Neural progenitor cell (in vitro differentiated cells): ENCODE measurements around the gene IFT52. TPM values are rescaled to one million over a fixed set of nuclear protein-coding genes. Genes with fewer than 3 reads are reported as not detected.

Source experiments
- DNase-seq: peaks from one replicate; pipeline ENCODE4 v3.0.0-alpha.2; 2016; ENCODE audit warnings: low spot score
- H2AFZ ChIP-seq: fragments of 200-600 bp; sonication (generic); replicated peaks from 2 replicates; pipeline ENCODE4 v1.6.1; 2016; ENCODE audit warnings: antibody characterized with exemption
- H3F3A ChIP-seq: fragments of 200-600 bp; sonication (generic); 2 replicates; pipeline ENCODE4 v1.6.1; 2016; ENCODE audit warnings: antibody characterized with exemption, low read depth
- H3K27ac ChIP-seq: fragments of 200-600 bp; sonication (generic); 2 replicates; pipeline ENCODE4 v1.5.1; 2016; ENCODE audit warnings: mild to moderate bottlenecking
- H3K27me3 ChIP-seq: fragments of 200-600 bp; sonication (generic); 2 replicates; pipeline ENCODE4 v1.6.1; 2016; ENCODE audit warnings: mild to moderate bottlenecking, moderate library complexity
- H3K36me3 ChIP-seq: fragments of 200-600 bp; sonication (generic); 2 replicates; pipeline ENCODE4 v1.5.1; 2016
- H3K4me1 ChIP-seq: fragments of 200-600 bp; sonication (generic); 2 replicates; pipeline ENCODE4 v1.6.1; 2016; ENCODE audit warnings: mixed run types
- H3K4me2 ChIP-seq: fragments of 200-600 bp; sonication (generic); 2 replicates; pipeline ENCODE4 v1.6.1; 2016
- H3K4me3 ChIP-seq: fragments of 200-600 bp; sonication (generic); 2 replicates; pipeline ENCODE4 v1.5.1; 2016
- H3K79me2 ChIP-seq: fragments of 200-600 bp; sonication (generic); 2 replicates; pipeline ENCODE4 v1.6.1; 2016; ENCODE audit warnings: low read depth
- H3K9ac ChIP-seq: fragments of 200-600 bp; sonication (generic); 2 replicates; pipeline ENCODE4 v1.6.1; 2016
- H3K9me3 ChIP-seq: fragments of 200-600 bp; sonication (generic); 2 replicates; pipeline ENCODE4 v1.5.1; 2016; ENCODE audit warnings: low read depth
- H4K20me1 ChIP-seq: fragments of 200-600 bp; sonication (generic); 2 replicates; pipeline ENCODE4 v1.6.1; 2016; ENCODE audit warnings: low read depth
- H3K27ac Mint-ChIP-seq: 3 replicates; pipeline ENCODE4 v1.8.0; 2021; ENCODE audit warnings: mixed read lengths
- H3K27me3 Mint-ChIP-seq: 2 replicates; pipeline ENCODE4 v1.8.0; 2022; ENCODE audit warnings: low read depth, mild to moderate bottlenecking, inconsistent platforms, moderate library complexity, mixed read lengths; ENCODE audit not compliant: insufficient read depth
- H3K36me3 Mint-ChIP-seq: 3 replicates; pipeline ENCODE4 v1.8.0; 2021; ENCODE audit warnings: mixed read lengths
- H3K4me1 Mint-ChIP-seq: 3 replicates; pipeline ENCODE4 v1.8.0; 2021; ENCODE audit warnings: mixed read lengths
- H3K4me3 Mint-ChIP-seq: 3 replicates; pipeline ENCODE4 v1.8.0; 2021; ENCODE audit warnings: mild to moderate bottlenecking, moderate library complexity, mixed read lengths
- H3K9me3 Mint-ChIP-seq: 3 replicates; pipeline ENCODE4 v1.8.0; 2020; ENCODE audit warnings: mixed read lengths
- CTCF ChIP-seq: fragments of 200-600 bp; sonication (generic); IDR thresholded peaks from 2 replicates; pipeline ENCODE4 v1.5.1; 2017; ENCODE audit warnings: antibody characterized with exemption, mild to moderate bottlenecking
- EZH2 ChIP-seq: fragments of 200-600 bp; sonication (generic); IDR thresholded peaks from 2 replicates; pipeline ENCODE4 v1.6.1; 2017; ENCODE audit warnings: antibody characterized with exemption, mild to moderate bottlenecking, moderate library complexity
- EZH2phosphoT487 ChIP-seq: fragments of 200-600 bp; sonication (generic); IDR thresholded peaks from 2 replicates; pipeline ENCODE4 v1.6.1; 2017; ENCODE audit warnings: antibody characterized with exemption
- total RNA-seq: library from RNA; depleted of rRNA; stranded (reverse); fragments of >200 nt; gene quantifications from 2 replicates; pipeline ENCODE4 v1.2.3, GENCODE V29; 2015; ENCODE audit warnings: low replicate concordance

Gene IFT52
- total RNA-seq, 1 donor from 2014 or later, result 87.9 TPM

DNA sequence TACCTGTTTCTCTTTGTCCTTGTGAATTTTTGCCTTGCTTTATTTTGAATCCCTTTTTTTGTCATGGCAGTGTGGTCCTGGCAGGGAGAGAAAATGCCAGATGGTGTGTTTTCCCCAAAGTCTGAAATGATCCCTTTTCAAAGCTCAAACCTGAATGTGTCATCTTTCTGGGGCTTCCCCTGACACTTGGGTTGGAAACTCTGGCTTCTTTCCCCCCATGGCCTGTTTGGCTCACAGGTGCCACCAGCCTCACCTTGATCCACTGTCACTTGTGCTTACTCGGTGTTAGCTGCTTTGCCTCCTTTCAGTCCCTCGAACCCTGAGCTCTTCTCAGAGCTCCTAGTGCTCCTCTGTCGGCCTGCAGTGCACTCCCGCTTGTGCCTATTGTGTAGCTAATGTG lies 98.4 kb downstream of the IFT52 start:
- Histone ChIP-seq H3K4me1 (no peaks in the 10 kb centered on the region), H3K9me3 (no peaks in the 10 kb centered on the region), H2AFZ (no peak overlapping the region), H3K27ac (no peak overlapping the region), H3K9ac (no peak overlapping the region), H3K27me3 (no peaks in the 10 kb centered on the region), H3K4me2 (no peak overlapping the region), H3F3A (no peaks in the 10 kb centered on the region), H3K4me3 (no peak overlapping the region), H3K36me3 (no peaks in the 10 kb centered on the region), H4K20me1 (peaks cover 3% of the 10 kb centered on the region), H3K79me2 (no peaks in the 10 kb centered on the region)
- no peaks in the 10 kb centered on the region for H3K9me3 Mint-ChIP-seq
- peaks cover 2% of the 10 kb centered on the region for H3K27me3 Mint-ChIP-seq
- no peak for TF ChIP-seq EZH2
- TF ChIP-seq CTCF, result no peak
- TF ChIP-seq EZH2phosphoT487, result no peak
- H3K4me3 Mint-ChIP-seq, result no peak overlapping the region
- no peak for DNase-seq
- peaks cover 9% of the 10 kb centered on the region for H3K36me3 Mint-ChIP-seq
- H3K4me1 Mint-ChIP-seq, result peaks cover 2% of the 10 kb centered on the region
- H3K27ac Mint-ChIP-seq, result peak overlapping the region; percentile 31

DNA sequence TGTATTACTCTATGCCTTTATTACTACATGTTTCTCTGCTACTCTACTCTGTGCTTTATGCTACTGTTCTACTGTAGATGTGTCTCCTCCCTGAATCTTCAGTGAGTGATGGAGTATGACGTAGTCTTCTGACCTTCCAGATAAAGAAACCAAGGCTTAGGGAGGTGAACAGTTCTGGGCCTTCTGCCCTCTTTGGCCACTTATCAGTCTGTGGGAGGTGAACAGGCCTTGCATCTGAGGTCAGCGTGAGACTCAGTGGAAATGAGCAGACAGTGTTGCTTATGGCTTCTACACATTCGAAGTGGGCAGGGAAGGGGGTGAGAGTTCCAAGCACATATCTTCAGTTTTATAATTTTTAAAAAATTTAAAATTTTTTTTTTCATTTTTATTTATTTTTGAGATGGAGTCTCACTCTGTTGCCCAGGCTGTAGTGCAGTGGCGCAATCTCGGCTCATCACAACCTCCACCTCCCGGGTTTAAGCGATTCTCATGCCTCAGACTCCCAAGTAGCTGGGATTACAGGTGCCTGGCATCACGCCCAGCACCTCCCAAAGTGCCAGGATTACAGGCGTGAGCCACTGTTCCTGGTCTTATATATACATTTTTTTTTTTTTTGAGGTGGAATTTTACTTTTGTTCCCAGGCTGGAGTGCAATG lies 100.3 kb downstream of the IFT52 start:
- Histone ChIP-seq H3K36me3 (no peaks in the 10 kb centered on the region), H3K27me3 (no peaks in the 10 kb centered on the region), H4K20me1 (peaks cover 3% of the 10 kb centered on the region), H3K9me3 (no peaks in the 10 kb centered on the region), H3K4me2 (no peak overlapping the region), H2AFZ (no peak overlapping the region), H3K79me2 (no peaks in the 10 kb centered on the region), H3K4me1 (no peaks in the 10 kb centered on the region), H3K27ac (no peak overlapping the region), H3K4me3 (no peak overlapping the region), H3F3A (no peaks in the 10 kb centered on the region), H3K9ac (no peak overlapping the region)
- no peaks in the 10 kb centered on the region for H3K9me3 Mint-ChIP-seq
- peaks cover 15% of the 10 kb centered on the region for H3K36me3 Mint-ChIP-seq
- peaks cover 2% of the 10 kb centered on the region for H3K27me3 Mint-ChIP-seq
- no peak overlapping the region for H3K4me3 Mint-ChIP-seq
- DNase-seq, result no peak
- peaks cover 2% of the 10 kb centered on the region for H3K4me1 Mint-ChIP-seq
- no peak overlapping the region for H3K27ac Mint-ChIP-seq
- TF ChIP-seq EZH2, result no peak
- TF ChIP-seq CTCF, result no peak
- TF ChIP-seq EZH2phosphoT487, result no peak

DNA sequence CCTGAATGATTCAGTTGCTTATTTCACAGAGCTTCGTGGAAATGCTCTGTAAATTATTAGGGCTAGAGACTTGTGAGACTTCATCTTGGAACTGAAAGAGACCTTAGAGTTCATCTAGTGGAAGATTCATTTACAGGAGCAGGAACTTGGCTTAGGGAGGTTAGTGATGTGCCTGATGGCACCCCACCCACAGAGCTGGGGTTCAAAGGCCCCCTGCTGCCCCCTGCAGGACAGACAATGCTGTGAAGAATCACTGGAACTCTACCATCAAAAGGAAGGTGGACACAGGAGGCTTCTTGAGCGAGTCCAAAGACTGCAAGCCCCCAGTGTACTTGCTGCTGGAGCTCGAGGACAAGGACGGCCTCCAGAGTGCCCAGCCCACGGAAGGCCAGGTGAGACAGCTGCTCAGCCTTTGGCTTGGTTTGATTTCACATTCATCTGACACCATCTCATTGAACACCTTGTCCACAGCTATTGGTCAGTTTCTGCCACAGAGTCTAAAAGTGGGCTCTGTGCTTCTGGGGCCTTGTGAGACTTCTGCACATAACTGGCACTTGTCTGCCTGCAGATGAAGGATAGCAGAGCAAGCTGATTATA lies 101.3 kb downstream of the IFT52 start:
- H3K4me1 Mint-ChIP-seq, result peaks cover 2% of the 10 kb centered on the region
- H3K4me1 ChIP-seq, result no peaks in the 10 kb centered on the region
- H3K27me3 Mint-ChIP-seq, result peaks cover 2% of the 10 kb centered on the region
- H4K20me1 ChIP-seq, result peaks cover 3% of the 10 kb centered on the region
- H3K27ac ChIP-seq, result no peak overlapping the region
- no peaks in the 10 kb centered on the region for H3K27me3 ChIP-seq
- no peak overlapping the region for H3K9ac ChIP-seq
- no peak overlapping the region for H3K4me3 Mint-ChIP-seq
- DNase-seq, result peak; percentile 69
- no peak overlapping the region for H3K27ac Mint-ChIP-seq
- H3F3A ChIP-seq, result no peaks in the 10 kb centered on the region
- H3K9me3 Mint-ChIP-seq, result no peaks in the 10 kb centered on the region
- peaks cover 17% of the 10 kb centered on the region for H3K36me3 Mint-ChIP-seq
- H3K36me3 ChIP-seq, result peaks cover 1% of the 10 kb centered on the region
- H3K9me3 ChIP-seq, result no peaks in the 10 kb centered on the region
- no peak overlapping the region for H3K4me3 ChIP-seq
- no peak overlapping the region for H2AFZ ChIP-seq
- peak; percentile 69 for TF ChIP-seq CTCF
- no peak for TF ChIP-seq EZH2phosphoT487
- no peaks in the 10 kb centered on the region for H3K79me2 ChIP-seq
- H3K4me2 ChIP-seq, result no peak overlapping the region
